H9 (cell line): ENCODE results near the gene SGCE. TPM values are rescaled to one million over a fixed set of nuclear protein-coding genes. Genes with fewer than 3 reads are reported as not detected.

Experiments
- DNase-seq: peaks from one replicate; pipeline ENCODE4 v3.0.0-alpha.2; 2017
- H2AFZ ChIP-seq: one replicate; pipeline ENCODE4 v1.6.1; 2013; ENCODE audit warnings: mild to moderate bottlenecking, low read length, control low read depth, moderate library complexity
- H2AK5ac ChIP-seq: 2 replicates; pipeline ENCODE4 v1.6.1; 2013; ENCODE audit warnings: low read length, control low read depth, mixed read lengths; ENCODE audit not compliant: insufficient read length
- H2BK120ac ChIP-seq: one replicate; pipeline ENCODE4 v1.6.1; 2013; ENCODE audit warnings: low read depth, mild to moderate bottlenecking, low read length, control low read depth, inconsistent platforms; ENCODE audit not compliant: poor library complexity, severe bottlenecking
- H2BK12ac ChIP-seq: 2 replicates; pipeline ENCODE4 v1.6.1; 2013; ENCODE audit warnings: low read length, control low read depth, mixed read lengths, low read depth; ENCODE audit not compliant: insufficient read length
- H2BK15ac ChIP-seq: 2 replicates; pipeline ENCODE4 v1.6.1; 2013; ENCODE audit warnings: low read depth, low read length, control low read depth
- H2BK20ac ChIP-seq: one replicate; pipeline ENCODE4 v1.6.1; 2013; ENCODE audit warnings: low read depth, mild to moderate bottlenecking, low read length, control low read depth, inconsistent platforms; ENCODE audit not compliant: poor library complexity, severe bottlenecking
- H2BK5ac ChIP-seq: 2 replicates; pipeline ENCODE4 v1.6.1; 2013; ENCODE audit warnings: low read length, control low read depth, mixed read lengths; ENCODE audit not compliant: insufficient read length
- H3K14ac ChIP-seq: 2 replicates; pipeline ENCODE4 v1.6.1; 2013; ENCODE audit warnings: low read length, control low read depth; ENCODE audit not compliant: insufficient read depth
- H3K18ac ChIP-seq: 2 replicates; pipeline ENCODE4 v1.6.1; 2013; ENCODE audit warnings: low read depth, mild to moderate bottlenecking, mixed read lengths, low read length, control low read depth; ENCODE audit not compliant: insufficient read length
- H3K23ac ChIP-seq: 2 replicates; pipeline ENCODE4 v1.6.1; 2013; ENCODE audit warnings: low read length, control low read depth, mixed read lengths, low read depth; ENCODE audit not compliant: insufficient read length
- H3K23me2 ChIP-seq: 2 replicates; pipeline ENCODE4 v1.6.1; 2013; ENCODE audit warnings: low read depth, mild to moderate bottlenecking, mixed read lengths, low read length, control low read depth; ENCODE audit not compliant: insufficient read length, poor library complexity, severe bottlenecking
- H3K27ac ChIP-seq: 2 replicates; pipeline ENCODE4 v1.5.1; 2013; ENCODE audit warnings: low read length, control low read depth, mixed read lengths, low read depth; ENCODE audit not compliant: insufficient read length
- H3K27me3 ChIP-seq: 2 replicates; pipeline ENCODE4 v1.6.1; 2013; ENCODE audit warnings: low read length, control low read depth, inconsistent platforms; ENCODE audit not compliant: insufficient read depth
- H3K4ac ChIP-seq: 2 replicates; pipeline ENCODE4 v1.6.1; 2013; ENCODE audit warnings: low read depth, mild to moderate bottlenecking, control low read depth, inconsistent platforms, low read length, moderate library complexity
- H3K4me1 ChIP-seq: 2 replicates; pipeline ENCODE4 v1.6.1; 2013; ENCODE audit warnings: low read length, control low read depth, inconsistent platforms; ENCODE audit not compliant: insufficient read depth
- H3K4me2 ChIP-seq: 2 replicates; pipeline ENCODE4 v1.6.1; 2013; ENCODE audit warnings: low read length, control low read depth, mixed read lengths; ENCODE audit not compliant: insufficient read length, insufficient read depth
- H3K56ac ChIP-seq: 2 replicates; pipeline ENCODE4 v1.6.1; 2013; ENCODE audit warnings: low read depth, mild to moderate bottlenecking, mixed read lengths, low read length, control low read depth; ENCODE audit not compliant: insufficient read length
- H3K79me1 ChIP-seq: 2 replicates; pipeline ENCODE4 v1.6.1; 2013; ENCODE audit warnings: low read depth, mild to moderate bottlenecking, moderate library complexity, low read length, control low read depth, inconsistent platforms; ENCODE audit not compliant: insufficient read depth, poor library complexity, severe bottlenecking
- H3K79me2 ChIP-seq: 2 replicates; pipeline ENCODE4 v1.6.1; 2013; ENCODE audit warnings: low read length, control low read depth, inconsistent platforms; ENCODE audit not compliant: insufficient read depth
- H3K9ac ChIP-seq: 2 replicates; pipeline ENCODE4 v1.6.1; 2013; ENCODE audit warnings: low read length, control low read depth, mixed read lengths; ENCODE audit not compliant: insufficient read length; ENCODE audit errors: extremely low read depth
- H3K9me3 ChIP-seq: one replicate; pipeline ENCODE4 v1.6.1; 2013; ENCODE audit warnings: low read depth, low read length, inconsistent platforms; ENCODE audit not compliant: control insufficient read depth
- H3T11ph ChIP-seq: one replicate; pipeline ENCODE4 v1.6.1; 2013; ENCODE audit warnings: mild to moderate bottlenecking, low read length, control low read depth, inconsistent platforms
- H4K20me1 ChIP-seq: one replicate; pipeline ENCODE4 v1.6.1; 2013; ENCODE audit not compliant: control insufficient read depth, insufficient read length, insufficient read depth
- H4K5ac ChIP-seq: 2 replicates; pipeline ENCODE4 v1.6.1; 2013; ENCODE audit warnings: low read depth, mild to moderate bottlenecking, mixed read lengths, low read length, control low read depth; ENCODE audit not compliant: insufficient read length
- H4K8ac ChIP-seq: replicated peaks from 2 replicates; pipeline ENCODE4 v1.6.1; 2013; ENCODE audit warnings: low read length, control low read depth, mixed read lengths, low read depth; ENCODE audit not compliant: insufficient read length
- H4K91ac ChIP-seq: 2 replicates; pipeline ENCODE4 v1.6.1; 2013; ENCODE audit warnings: low read depth, mild to moderate bottlenecking, moderate library complexity, mixed read lengths, low read length, control low read depth; ENCODE audit not compliant: insufficient read length
- H3K27ac Mint-ChIP-seq, 3 experiments: 2 replicates in 2 of 3; 3 replicates in 1 of 3; pipeline ENCODE4 v1.8.0; 2020 to 2021; ENCODE audit warnings: mixed read lengths in 3 of 3, mild to moderate bottlenecking in 1 of 3, moderate library complexity in 1 of 3
- H3K27me3 Mint-ChIP-seq: 2 replicates; pipeline ENCODE4 v1.8.0; 2021; ENCODE audit warnings: low read depth, mild to moderate bottlenecking, moderate library complexity, mixed read lengths
- H3K36me3 Mint-ChIP-seq, 3 experiments: 2 replicates in 2 of 3; 3 replicates in 1 of 3; pipeline ENCODE4 v1.8.0; 2020 to 2021; ENCODE audit warnings: low read depth in 3 of 3, mixed read lengths in 3 of 3; ENCODE audit not compliant: insufficient read depth in 1 of 3
- H3K4me1 Mint-ChIP-seq, 2 experiments: 2 replicates each; pipeline ENCODE4 v1.8.0; 2020; ENCODE audit warnings: mixed read lengths in 2 of 2
- H3K4me3 Mint-ChIP-seq, 2 experiments: 2 replicates in 1 of 2; 3 replicates in 1 of 2; pipeline ENCODE4 v1.8.0; 2020 to 2021; ENCODE audit warnings: mild to moderate bottlenecking in 2 of 2, mixed read lengths in 2 of 2, moderate library complexity in 1 of 2
- H3K9me3 Mint-ChIP-seq, 2 experiments: 2 replicates in 1 of 2; 3 replicates in 1 of 2; pipeline ENCODE4 v1.8.0; 2020; ENCODE audit warnings: mild to moderate bottlenecking in 2 of 2, mixed read lengths in 2 of 2, moderate library complexity in 1 of 2
- WGBS: extraction: QIAGEN DNeasy Blood & Tissue Kit; methylation state at CpG from one replicate; pipeline ENCODE4 v1.1.7; 2013; ENCODE audit warnings: missing lambda C conversion rate, low lambda C conversion rate, mixed read lengths; ENCODE audit not compliant: insufficient read length; ENCODE audit errors: extremely low coverage; 5-methylcytosine and 5-hydroxymethylcytosine counted together
- total RNA-seq: library from RNA; stranded (reverse); gene quantifications from 2 replicates; pipeline ENCODE4 v1.2.1, GENCODE V29; 2021
- TF ChIP-seq, protein P1 (sequence below): fragments of 200-600 bp; sonication (generic); conservative IDR thresholded peaks from 3 replicates; pipeline ENCODE4 v1.8.0; 2021; ENCODE audit warnings: antibody characterized with exemption, mild to moderate bottlenecking

The SGCE gene
- total RNA-seq, 1 experiment from 2014 or later, result 30.5 TPM

DNA sequence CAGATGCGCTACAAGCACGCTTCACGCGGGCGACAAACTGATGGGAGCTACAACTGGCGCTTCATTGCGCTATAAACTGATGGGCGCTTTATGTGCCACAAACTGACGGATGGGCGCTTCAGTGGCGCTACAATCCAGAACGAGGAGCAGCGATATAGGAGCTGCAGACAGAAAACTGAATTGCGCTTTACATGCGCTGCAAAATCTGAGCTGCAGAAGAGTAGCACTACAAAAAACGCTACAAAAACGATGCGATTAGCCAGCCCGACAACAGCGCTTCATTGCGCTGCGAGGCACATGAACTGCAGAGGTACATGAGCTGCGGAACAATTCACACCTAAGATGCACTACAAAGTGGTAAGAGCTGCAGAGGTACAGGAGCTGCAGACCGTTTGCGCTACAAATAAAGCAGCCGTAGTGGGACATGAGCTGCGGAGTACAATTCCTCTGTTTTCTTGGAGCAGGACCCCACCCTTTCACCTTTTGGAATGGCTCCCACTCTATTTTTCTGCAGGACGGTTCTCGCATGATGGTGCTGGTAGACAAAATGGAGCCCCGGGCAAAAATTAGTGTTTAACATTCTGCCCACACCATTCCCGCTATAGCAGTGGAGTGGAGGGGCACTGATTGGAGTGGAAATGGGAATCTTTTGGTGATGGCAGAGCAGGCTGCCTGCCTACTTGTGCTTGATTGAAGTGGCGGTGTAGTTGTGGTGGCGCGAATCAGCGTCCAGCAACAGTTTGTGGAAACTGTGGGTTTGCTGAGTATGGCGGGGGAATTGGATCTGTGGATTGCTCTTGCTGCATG lies 1.2 kb upstream of the SGCE start:
- Histone ChIP-seq H2AK5ac (no peak overlapping the region), H3K56ac (no peak overlapping the region), H3K9me3 (no peaks in the 10 kb centered on the region), H4K20me1 (no peaks in the 10 kb centered on the region), H2BK12ac (no peak overlapping the region), H3K18ac (no peak overlapping the region), H4K8ac (no peak overlapping the region), H3K4me2 (peak overlapping the region; percentile 95), H4K91ac (no peak overlapping the region), H3K4ac (no peak overlapping the region), H3K4me1 (no peaks in the 10 kb centered on the region), H2BK5ac (no peak overlapping the region), H2AFZ (no peak overlapping the region), H3K79me1 (no peaks in the 10 kb centered on the region), H3T11ph (no peak overlapping the region), H2BK20ac (no peak overlapping the region), H3K14ac (no peak overlapping the region), H2BK15ac (no peak overlapping the region), H3K27ac (no peak overlapping the region), H3K9ac (no peak overlapping the region), H3K23me2 (peaks cover 13% of the 10 kb centered on the region), H3K79me2 (peaks cover 5% of the 10 kb centered on the region; the same call in 1 of the 2 replicates), H2BK120ac (no peak overlapping the region), H3K23ac (no peak overlapping the region), H4K5ac (no peak overlapping the region), H3K27me3 (no peaks in the 10 kb centered on the region)
- peak; percentile 41 for DNase-seq
- TF ChIP-seq, protein P1, sequence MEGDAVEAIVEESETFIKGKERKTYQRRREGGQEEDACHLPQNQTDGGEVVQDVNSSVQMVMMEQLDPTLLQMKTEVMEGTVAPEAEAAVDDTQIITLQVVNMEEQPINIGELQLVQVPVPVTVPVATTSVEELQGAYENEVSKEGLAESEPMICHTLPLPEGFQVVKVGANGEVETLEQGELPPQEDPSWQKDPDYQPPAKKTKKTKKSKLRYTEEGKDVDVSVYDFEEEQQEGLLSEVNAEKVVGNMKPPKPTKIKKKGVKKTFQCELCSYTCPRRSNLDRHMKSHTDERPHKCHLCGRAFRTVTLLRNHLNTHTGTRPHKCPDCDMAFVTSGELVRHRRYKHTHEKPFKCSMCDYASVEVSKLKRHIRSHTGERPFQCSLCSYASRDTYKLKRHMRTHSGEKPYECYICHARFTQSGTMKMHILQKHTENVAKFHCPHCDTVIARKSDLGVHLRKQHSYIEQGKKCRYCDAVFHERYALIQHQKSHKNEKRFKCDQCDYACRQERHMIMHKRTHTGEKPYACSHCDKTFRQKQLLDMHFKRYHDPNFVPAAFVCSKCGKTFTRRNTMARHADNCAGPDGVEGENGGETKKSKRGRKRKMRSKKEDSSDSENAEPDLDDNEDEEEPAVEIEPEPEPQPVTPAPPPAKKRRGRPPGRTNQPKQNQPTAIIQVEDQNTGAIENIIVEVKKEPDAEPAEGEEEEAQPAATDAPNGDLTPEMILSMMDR, result no peak
- H3K9me3 Mint-ChIP-seq, result peaks cover 13% of the 10 kb centered on the region in 2 experiments
- no CpG with 5 or more reads among the region's 36 CpGs for WGBS
- peaks cover 12% of the 10 kb centered on the region for H3K27me3 Mint-ChIP-seq
- H3K27ac Mint-ChIP-seq, result peak overlapping the region; percentile 6 to 89 (median 49); a peak in 5 of 7 replicates
- peak overlapping the region; percentile 91 to 92 for H3K4me3 Mint-ChIP-seq
- peaks cover 11 to 14% (median 12%) of the 10 kb centered on the region in 3 experiments; a peak in 6 of 7 replicates for H3K36me3 Mint-ChIP-seq
- peaks cover 12 to 16% of the 10 kb centered on the region in 2 experiments; a peak in 3 of 4 replicates for H3K4me1 Mint-ChIP-seq
